Posterior cingulate gyrus (tissue), 11 donors: ENCODE data around the gene CENPV.
A peak's percentile ranks its signal among the peaks of the same experiment; 100 is the strongest.
"Not testable (repeated sequence)": the region's sequence is repeated elsewhere in the genome, so short reads cannot be mapped to it uniquely, and the experiment has no call there.

Experiments
- DNase-seq, 10 donors: peaks; one replicate each; pipeline versions ENCODE4 v3.0.0 to v3.0.0-alpha.2; 2020 to 2021; ENCODE audit warnings: mixed read lengths in 3 of 10
- intact Hi-C: fragments of 100-400 bp; cut with DNase I; formaldehyde crosslinking; loops from one replicate; pipeline ENCODE4 v1.15.1; 2023

The CENPV gene

GRCh38 chr17:16353317-16354174 lies at the start of gene CENPV:
Gene CENPV, minus strand, starts transcription at chr17:16353469. Its CDS starts 33 bp downstream, at chr17:16353436.
- DNase-seq = peak in 8 of 10 donors; percentile 11 to 90 (median 32)
- intact Hi-C loops = no loop called here

- intact Hi-C loops = no loop called here
Observed at GRCh38 chr17:16398270-16399267, 45.3 kb upstream of the CENPV start.

GRCh38 chr17:16396693-16397092 lies 43.4 kb upstream of the CENPV start:
- DNase-seq = peak in 1 of 10 donors; percentile 89
- intact Hi-C loops = not testable (repeated sequence)

More at GRCh38 chr17:16398270-16399267, 45.3 kb upstream of the CENPV start:
- peak in 3 of 10 donors; percentile 28 to 82 (median 42) for DNase-seq

- peak in 1 of 10 donors; percentile 88 for DNase-seq
- intact Hi-C loops = not testable (repeated sequence)
Observed at GRCh38 chr17:16395887-16396286, 42.6 kb upstream of the CENPV start.

- DNase-seq = peak in 1 of 10 donors; percentile 26
- intact Hi-C loops = not testable (repeated sequence)
Observed at GRCh38 chr17:16392491-16392890, 39.2 kb upstream of the CENPV start.

GRCh38 chr17:16391451-16391850 lies 38.2 kb upstream of the CENPV start:
- peak in 1 of 10 donors; percentile 60 for DNase-seq
- intact Hi-C loops = no loop called here

- intact Hi-C loops = loop anchor here (1.0 kb wide), 1 partner anchor 135 kb away; no protein-coding TSS in a partner anchor
- peak in 1 of 10 donors; percentile 66 for DNase-seq
Observed at GRCh38 chr17:16386126-16386507, 32.8 kb upstream of the CENPV start.

GRCh38 chr17:16384557-16384956 lies 31.3 kb upstream of the CENPV start:
- DNase-seq = no peak
- intact Hi-C loops = no loop called here

GRCh38 chr17:16383772-16384287 lies 30.6 kb upstream of the CENPV start:
- DNase-seq = peak in 1 of 10 donors; percentile 54
- intact Hi-C loops = no loop called here

- intact Hi-C loops = no loop called here
- DNase-seq = no peak
Observed at GRCh38 chr17:16383216-16383615, 29.9 kb upstream of the CENPV start.

GRCh38 chr17:16381496-16381820 lies 28.2 kb upstream of the CENPV start:
- intact Hi-C loops = loop anchor here (2.0 kb wide), 1 partner anchor 57 kb away; no protein-coding TSS in a partner anchor
- DNase-seq = peak in 1 of 10 donors; percentile 32

GRCh38 chr17:16380640-16381495 lies 27.6 kb upstream of the CENPV start, which contains the start of gene UBB:
Gene UBB, plus strand, starts transcription at chr17:16381091. Its CDS starts 817 bp downstream, at chr17:16381908.
- peak; percentile 91 to 99 (median 94) for DNase-seq
- intact Hi-C loops = loop anchor here (2.0 kb wide), 1 partner anchor 58 kb away; no protein-coding TSS in a partner anchor

- intact Hi-C loops = loop anchor here (2.0 kb wide), 1 partner anchor 59 kb away; no protein-coding TSS in a partner anchor
- peak in 1 of 10 donors; percentile 24 for DNase-seq
Observed at GRCh38 chr17:16379654-16380053, 26.4 kb upstream of the CENPV start.

- peak in 1 of 10 donors; percentile 75 for DNase-seq
- intact Hi-C loops = no loop called here
Observed at GRCh38 chr17:16378636-16379282, 25.5 kb upstream of the CENPV start.

- intact Hi-C loops = no loop called here
- no peak for DNase-seq
Observed at GRCh38 chr17:16377941-16378341, 24.7 kb upstream of the CENPV start.

- intact Hi-C loops = no loop called here
Observed at GRCh38 chr17:16374146-16374938, 21.1 kb upstream of the CENPV start.

GRCh38 chr17:16371742-16372141 lies 18.5 kb upstream of the CENPV start:
- intact Hi-C loops = no loop called here
- peak in 1 of 10 donors; percentile 25 for DNase-seq

More at GRCh38 chr17:16374146-16374938, 21.1 kb upstream of the CENPV start:
- DNase-seq = peak in 1 of 10 donors; percentile 5

- intact Hi-C loops = loop anchor here (1.0 to 5.0 kb wide), 2 partner anchors 73 to 157 kb away; no protein-coding TSS in a partner anchor
- DNase-seq = no peak
Observed at GRCh38 chr17:16364625-16365024, 11.4 kb upstream of the CENPV start.
